ENCODE data around the gene SCGB2A2.

The SCGB2A2 gene

DNA sequence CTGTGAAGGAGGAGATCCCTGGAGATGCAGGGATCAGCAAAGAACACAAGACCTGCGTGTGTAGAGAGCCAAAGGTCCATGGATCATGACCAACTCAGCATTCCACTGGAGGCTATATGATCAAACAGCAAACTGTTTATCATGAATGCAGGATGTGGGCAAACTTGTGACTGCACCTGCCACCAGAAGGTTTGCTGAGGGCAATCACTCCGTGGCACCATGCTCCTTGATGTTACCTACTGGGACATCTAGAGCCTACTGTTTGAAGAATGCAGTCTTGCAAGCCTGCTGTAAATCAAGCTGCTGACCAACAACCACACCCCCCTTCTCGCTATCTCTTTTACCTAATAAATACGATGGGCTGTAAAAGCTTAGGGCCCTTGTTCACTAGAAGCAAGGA, 18.3 kb upstream of the SCGB2A2 start:
- TF ChIP-seq ARNTL (CRISPR knock-in tag; IDR thresholded peaks at IDR 0.05; ENCODE audit: borderline replicate concordance, low read depth) (no peak), TOX (CRISPR knock-in tag; IDR thresholded peaks at IDR 0.05; ENCODE audit: borderline replicate concordance) (no peak), ZFP3 (CRISPR knock-in tag; IDR thresholded peaks at IDR 0.05) (no peak), ZFP30 (CRISPR knock-in tag; IDR thresholded peaks at IDR 0.05) (no peak), OSR1 (CRISPR knock-in tag; IDR thresholded peaks at IDR 0.05) (no peak), SNAI2 (CRISPR knock-in tag; IDR thresholded peaks at IDR 0.05) (no peak), CSDC2 (CRISPR knock-in tag; IDR thresholded peaks at IDR 0.05) (no peak), ZNF70 (CRISPR knock-in tag; IDR thresholded peaks at IDR 0.05) (no peak), ESRRG (CRISPR knock-in tag; IDR thresholded peaks at IDR 0.05) (no peak), ZNF8 (CRISPR knock-in tag; IDR thresholded peaks at IDR 0.05) (no peak), ZNF565 (CRISPR knock-in tag; conservative IDR thresholded peaks at IDR 0.05; ENCODE audit: low read depth) (no peak), ZC3H10 (CRISPR knock-in tag; IDR thresholded peaks at IDR 0.05) (no peak)
- TF ChIP-seq, protein P1, sequence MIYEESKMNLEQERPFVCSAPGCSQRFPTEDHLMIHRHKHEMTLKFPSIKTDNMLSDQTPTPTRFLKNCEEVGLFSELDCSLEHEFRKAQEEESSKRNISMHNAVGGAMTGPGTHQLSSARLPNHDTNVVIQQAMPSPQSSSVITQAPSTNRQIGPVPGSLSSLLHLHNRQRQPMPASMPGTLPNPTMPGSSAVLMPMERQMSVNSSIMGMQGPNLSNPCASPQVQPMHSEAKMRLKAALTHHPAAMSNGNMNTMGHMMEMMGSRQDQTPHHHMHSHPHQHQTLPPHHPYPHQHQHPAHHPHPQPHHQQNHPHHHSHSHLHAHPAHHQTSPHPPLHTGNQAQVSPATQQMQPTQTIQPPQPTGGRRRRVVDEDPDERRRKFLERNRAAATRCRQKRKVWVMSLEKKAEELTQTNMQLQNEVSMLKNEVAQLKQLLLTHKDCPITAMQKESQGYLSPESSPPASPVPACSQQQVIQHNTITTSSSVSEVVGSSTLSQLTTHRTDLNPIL (CRISPR knock-in tag; IDR thresholded peaks at IDR 0.05; ENCODE audit: low read depth) = no peak
- TF ChIP-seq, protein P2, sequence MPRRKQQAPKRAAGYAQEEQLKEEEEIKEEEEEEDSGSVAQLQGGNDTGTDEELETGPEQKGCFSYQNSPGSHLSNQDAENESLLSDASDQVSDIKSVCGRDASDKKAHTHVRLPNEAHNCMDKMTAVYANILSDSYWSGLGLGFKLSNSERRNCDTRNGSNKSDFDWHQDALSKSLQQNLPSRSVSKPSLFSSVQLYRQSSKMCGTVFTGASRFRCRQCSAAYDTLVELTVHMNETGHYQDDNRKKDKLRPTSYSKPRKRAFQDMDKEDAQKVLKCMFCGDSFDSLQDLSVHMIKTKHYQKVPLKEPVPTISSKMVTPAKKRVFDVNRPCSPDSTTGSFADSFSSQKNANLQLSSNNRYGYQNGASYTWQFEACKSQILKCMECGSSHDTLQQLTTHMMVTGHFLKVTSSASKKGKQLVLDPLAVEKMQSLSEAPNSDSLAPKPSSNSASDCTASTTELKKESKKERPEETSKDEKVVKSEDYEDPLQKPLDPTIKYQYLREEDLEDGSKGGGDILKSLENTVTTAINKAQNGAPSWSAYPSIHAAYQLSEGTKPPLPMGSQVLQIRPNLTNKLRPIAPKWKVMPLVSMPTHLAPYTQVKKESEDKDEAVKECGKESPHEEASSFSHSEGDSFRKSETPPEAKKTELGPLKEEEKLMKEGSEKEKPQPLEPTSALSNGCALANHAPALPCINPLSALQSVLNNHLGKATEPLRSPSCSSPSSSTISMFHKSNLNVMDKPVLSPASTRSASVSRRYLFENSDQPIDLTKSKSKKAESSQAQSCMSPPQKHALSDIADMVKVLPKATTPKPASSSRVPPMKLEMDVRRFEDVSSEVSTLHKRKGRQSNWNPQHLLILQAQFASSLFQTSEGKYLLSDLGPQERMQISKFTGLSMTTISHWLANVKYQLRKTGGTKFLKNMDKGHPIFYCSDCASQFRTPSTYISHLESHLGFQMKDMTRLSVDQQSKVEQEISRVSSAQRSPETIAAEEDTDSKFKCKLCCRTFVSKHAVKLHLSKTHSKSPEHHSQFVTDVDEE (CRISPR knock-in tag; IDR thresholded peaks at IDR 0.05) = no peak
- no peak for ATAC-seq

DNA sequence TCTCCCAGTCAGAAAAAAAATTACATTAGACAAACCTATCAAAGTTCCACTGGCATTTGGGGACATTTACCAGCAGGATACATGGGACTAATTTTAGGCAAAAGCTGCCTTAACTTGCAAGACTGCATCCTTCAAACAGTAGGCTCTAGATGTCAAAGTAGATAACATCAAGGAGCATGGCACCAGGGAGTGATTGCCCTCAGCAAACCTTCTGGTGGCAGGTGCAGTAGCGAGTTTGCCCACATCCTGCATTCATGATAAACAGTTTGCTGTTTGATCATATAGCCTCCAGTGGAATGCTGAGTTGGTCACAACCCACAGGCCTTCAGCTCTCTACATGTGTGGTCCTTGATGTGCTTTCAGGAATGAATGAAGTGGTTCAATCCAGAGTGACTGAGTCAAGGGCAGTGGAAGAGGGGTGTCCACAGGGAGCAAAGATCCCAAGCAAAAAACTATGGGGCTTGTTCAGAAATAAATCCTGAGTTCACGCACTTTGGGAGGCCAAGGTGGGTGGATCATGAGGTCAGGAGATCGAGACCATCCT, 15.9 kb upstream of the SCGB2A2 start:
- no peak for ATAC-seq
- no peak for TF ChIP-seq ZC3H10 (CRISPR knock-in tag; IDR thresholded peaks at IDR 0.05)
- no peak for TF ChIP-seq BACH2 (CRISPR knock-in tag; IDR thresholded peaks at IDR 0.05; ENCODE audit: borderline replicate concordance)
- no peak for TF ChIP-seq ISL1 (CRISPR knock-in tag; IDR thresholded peaks at IDR 0.05)
- TF ChIP-seq, protein P3, sequence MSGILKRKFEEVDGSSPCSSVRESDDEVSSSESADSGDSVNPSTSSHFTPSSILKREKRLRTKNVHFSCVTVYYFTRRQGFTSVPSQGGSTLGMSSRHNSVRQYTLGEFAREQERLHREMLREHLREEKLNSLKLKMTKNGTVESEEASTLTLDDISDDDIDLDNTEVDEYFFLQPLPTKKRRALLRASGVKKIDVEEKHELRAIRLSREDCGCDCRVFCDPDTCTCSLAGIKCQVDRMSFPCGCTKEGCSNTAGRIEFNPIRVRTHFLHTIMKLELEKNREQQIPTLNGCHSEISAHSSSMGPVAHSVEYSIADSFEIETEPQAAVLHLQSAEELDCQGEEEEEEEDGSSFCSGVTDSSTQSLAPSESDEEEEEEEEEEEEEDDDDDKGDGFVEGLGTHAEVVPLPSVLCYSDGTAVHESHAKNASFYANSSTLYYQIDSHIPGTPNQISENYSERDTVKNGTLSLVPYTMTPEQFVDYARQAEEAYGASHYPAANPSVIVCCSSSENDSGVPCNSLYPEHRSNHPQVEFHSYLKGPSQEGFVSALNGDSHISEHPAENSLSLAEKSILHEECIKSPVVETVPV (CRISPR knock-in tag; IDR thresholded peaks at IDR 0.05) = no peak
- TF ChIP-seq TCF4 (CRISPR knock-in tag; IDR thresholded peaks at IDR 0.05; ENCODE audit: borderline replicate concordance) = no peak
- TF ChIP-seq, protein P4, sequence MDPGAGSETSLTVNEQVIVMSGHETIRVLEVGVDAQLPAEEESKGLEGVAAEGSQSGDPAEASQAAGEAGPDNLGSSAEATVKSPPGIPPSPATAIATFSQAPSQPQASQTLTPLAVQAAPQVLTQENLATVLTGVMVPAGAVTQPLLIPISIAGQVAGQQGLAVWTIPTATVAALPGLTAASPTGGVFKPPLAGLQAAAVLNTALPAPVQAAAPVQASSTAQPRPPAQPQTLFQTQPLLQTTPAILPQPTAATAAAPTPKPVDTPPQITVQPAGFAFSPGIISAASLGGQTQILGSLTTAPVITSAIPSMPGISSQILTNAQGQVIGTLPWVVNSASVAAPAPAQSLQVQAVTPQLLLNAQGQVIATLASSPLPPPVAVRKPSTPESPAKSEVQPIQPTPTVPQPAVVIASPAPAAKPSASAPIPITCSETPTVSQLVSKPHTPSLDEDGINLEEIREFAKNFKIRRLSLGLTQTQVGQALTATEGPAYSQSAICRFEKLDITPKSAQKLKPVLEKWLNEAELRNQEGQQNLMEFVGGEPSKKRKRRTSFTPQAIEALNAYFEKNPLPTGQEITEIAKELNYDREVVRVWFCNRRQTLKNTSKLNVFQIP (CRISPR knock-in tag; IDR thresholded peaks at IDR 0.05; ENCODE audit: borderline replicate concordance, low read depth) = no peak
- TF ChIP-seq ZNF565 (CRISPR knock-in tag; conservative IDR thresholded peaks at IDR 0.05; ENCODE audit: low read depth) = no peak
- TF ChIP-seq OSR1 (CRISPR knock-in tag; IDR thresholded peaks at IDR 0.05) = no peak
- TF ChIP-seq, protein P5, sequence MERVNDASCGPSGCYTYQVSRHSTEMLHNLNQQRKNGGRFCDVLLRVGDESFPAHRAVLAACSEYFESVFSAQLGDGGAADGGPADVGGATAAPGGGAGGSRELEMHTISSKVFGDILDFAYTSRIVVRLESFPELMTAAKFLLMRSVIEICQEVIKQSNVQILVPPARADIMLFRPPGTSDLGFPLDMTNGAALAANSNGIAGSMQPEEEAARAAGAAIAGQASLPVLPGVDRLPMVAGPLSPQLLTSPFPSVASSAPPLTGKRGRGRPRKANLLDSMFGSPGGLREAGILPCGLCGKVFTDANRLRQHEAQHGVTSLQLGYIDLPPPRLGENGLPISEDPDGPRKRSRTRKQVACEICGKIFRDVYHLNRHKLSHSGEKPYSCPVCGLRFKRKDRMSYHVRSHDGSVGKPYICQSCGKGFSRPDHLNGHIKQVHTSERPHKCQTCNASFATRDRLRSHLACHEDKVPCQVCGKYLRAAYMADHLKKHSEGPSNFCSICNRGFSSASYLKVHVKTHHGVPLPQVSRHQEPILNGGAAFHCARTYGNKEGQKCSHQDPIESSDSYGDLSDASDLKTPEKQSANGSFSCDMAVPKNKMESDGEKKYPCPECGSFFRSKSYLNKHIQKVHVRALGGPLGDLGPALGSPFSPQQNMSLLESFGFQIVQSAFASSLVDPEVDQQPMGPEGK (CRISPR knock-in tag; IDR thresholded peaks at IDR 0.05; ENCODE audit: borderline replicate concordance) = no peak
- no peak for TF ChIP-seq ZFP30 (CRISPR knock-in tag; IDR thresholded peaks at IDR 0.05)
- TF ChIP-seq, protein P1 (CRISPR knock-in tag; IDR thresholded peaks at IDR 0.05; ENCODE audit: low read depth) = no peak
